ENCODE results near the gene ERP27. TPM values are rescaled to one million over a fixed set of nuclear protein-coding genes. Genes with fewer than 3 reads are reported as not detected.

Gene ERP27
- total RNA-seq, 1 experiment from 2014 or later, result not detected

DNA sequence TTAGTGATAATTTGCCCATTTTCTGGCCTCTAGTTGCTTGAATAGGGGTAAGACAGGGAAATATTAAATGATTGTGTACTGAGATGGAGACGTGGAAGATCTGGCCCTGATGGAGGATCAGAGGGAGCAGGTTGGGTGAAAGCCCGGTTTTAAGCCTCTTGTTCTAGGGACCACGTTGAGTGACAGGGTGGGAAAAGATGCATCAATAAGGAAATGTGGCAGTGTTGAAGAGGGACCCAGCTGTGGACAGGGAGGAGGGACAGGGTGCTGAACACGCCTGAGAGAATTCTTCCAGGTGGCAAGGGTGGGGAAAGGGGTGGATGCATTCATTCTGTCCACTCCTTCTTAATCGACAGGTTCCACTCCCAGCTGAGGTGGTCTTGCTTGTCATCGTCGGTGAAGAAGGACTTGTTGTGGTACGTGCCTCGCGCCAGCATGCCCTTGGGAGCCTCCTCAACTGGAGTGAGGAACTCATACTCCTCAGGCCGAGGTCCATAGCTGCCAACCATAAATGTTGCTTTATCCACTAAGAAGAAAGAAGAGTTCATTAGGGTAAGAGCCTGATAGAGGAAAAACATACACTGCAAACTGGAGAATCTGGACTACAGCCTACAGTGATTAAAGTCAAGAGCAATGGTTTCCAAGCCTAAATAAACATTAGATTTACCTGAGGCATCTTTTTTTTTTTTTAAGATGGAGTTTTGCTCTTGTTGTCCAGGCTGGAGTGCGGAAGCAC lies 4.0 kb upstream of the ERP27 start:
- Mint-ChIP-seq H3K36me3 (no peaks in the 10 kb centered on the region), H3K27me3 (ENCODE audit: low read depth) (no peaks in the 10 kb centered on the region), H3K9me3 (no peaks in the 10 kb centered on the region), H3K4me3 (no peak overlapping the region), H3K4me1 (no peaks in the 10 kb centered on the region), H3K27ac (no peak overlapping the region)
- ChIA-PET CTCF (no interaction called here), POLR2A (no interaction called here)
- TF ChIP-seq, protein P1, sequence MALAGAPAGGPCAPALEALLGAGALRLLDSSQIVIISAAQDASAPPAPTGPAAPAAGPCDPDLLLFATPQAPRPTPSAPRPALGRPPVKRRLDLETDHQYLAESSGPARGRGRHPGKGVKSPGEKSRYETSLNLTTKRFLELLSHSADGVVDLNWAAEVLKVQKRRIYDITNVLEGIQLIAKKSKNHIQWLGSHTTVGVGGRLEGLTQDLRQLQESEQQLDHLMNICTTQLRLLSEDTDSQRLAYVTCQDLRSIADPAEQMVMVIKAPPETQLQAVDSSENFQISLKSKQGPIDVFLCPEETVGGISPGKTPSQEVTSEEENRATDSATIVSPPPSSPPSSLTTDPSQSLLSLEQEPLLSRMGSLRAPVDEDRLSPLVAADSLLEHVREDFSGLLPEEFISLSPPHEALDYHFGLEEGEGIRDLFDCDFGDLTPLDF (CRISPR knock-in tag; IDR thresholded peaks at IDR 0.05), result no peak
- no peak for TF ChIP-seq TEAD4 (CRISPR knock-in tag; IDR thresholded peaks at IDR 0.05)
- no peak for TF ChIP-seq ZNF396 (CRISPR knock-in tag; IDR thresholded peaks at IDR 0.05; ENCODE audit: borderline replicate concordance)
- no peak for TF ChIP-seq EMX1 (CRISPR knock-in tag; IDR thresholded peaks at IDR 0.05)
- TF ChIP-seq, protein P2, sequence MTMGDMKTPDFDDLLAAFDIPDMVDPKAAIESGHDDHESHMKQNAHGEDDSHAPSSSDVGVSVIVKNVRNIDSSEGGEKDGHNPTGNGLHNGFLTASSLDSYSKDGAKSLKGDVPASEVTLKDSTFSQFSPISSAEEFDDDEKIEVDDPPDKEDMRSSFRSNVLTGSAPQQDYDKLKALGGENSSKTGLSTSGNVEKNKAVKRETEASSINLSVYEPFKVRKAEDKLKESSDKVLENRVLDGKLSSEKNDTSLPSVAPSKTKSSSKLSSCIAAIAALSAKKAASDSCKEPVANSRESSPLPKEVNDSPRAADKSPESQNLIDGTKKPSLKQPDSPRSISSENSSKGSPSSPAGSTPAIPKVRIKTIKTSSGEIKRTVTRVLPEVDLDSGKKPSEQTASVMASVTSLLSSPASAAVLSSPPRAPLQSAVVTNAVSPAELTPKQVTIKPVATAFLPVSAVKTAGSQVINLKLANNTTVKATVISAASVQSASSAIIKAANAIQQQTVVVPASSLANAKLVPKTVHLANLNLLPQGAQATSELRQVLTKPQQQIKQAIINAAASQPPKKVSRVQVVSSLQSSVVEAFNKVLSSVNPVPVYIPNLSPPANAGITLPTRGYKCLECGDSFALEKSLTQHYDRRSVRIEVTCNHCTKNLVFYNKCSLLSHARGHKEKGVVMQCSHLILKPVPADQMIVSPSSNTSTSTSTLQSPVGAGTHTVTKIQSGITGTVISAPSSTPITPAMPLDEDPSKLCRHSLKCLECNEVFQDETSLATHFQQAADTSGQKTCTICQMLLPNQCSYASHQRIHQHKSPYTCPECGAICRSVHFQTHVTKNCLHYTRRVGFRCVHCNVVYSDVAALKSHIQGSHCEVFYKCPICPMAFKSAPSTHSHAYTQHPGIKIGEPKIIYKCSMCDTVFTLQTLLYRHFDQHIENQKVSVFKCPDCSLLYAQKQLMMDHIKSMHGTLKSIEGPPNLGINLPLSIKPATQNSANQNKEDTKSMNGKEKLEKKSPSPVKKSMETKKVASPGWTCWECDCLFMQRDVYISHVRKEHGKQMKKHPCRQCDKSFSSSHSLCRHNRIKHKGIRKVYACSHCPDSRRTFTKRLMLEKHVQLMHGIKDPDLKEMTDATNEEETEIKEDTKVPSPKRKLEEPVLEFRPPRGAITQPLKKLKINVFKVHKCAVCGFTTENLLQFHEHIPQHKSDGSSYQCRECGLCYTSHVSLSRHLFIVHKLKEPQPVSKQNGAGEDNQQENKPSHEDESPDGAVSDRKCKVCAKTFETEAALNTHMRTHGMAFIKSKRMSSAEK (CRISPR knock-in tag; IDR thresholded peaks at IDR 0.05; ENCODE audit: borderline replicate concordance), result no peak
- TF ChIP-seq, protein P3, sequence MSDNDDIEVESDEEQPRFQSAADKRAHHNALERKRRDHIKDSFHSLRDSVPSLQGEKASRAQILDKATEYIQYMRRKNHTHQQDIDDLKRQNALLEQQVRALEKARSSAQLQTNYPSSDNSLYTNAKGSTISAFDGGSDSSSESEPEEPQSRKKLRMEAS (CRISPR knock-in tag; IDR thresholded peaks at IDR 0.05), result no peak
- TF ChIP-seq ESRRA (CRISPR knock-in tag; IDR thresholded peaks at IDR 0.05; ENCODE audit: borderline replicate concordance), result no peak
- TF ChIP-seq CBFB (CRISPR knock-in tag; IDR thresholded peaks at IDR 0.05; ENCODE audit: low read depth), result no peak
- TF ChIP-seq FOXK1 (CRISPR knock-in tag; IDR thresholded peaks at IDR 0.05), result no peak
- no peak for TF ChIP-seq ZNF416 (CRISPR knock-in tag; IDR thresholded peaks at IDR 0.05)
- TF ChIP-seq NFATC4 (CRISPR knock-in tag; IDR thresholded peaks at IDR 0.05), result no peak
- TF ChIP-seq HMGA2 (CRISPR knock-in tag; IDR thresholded peaks at IDR 0.05), result no peak
- ATAC-seq, result no peak
- no peak for DNase-seq (ENCODE audit: low spot score)

DNA sequence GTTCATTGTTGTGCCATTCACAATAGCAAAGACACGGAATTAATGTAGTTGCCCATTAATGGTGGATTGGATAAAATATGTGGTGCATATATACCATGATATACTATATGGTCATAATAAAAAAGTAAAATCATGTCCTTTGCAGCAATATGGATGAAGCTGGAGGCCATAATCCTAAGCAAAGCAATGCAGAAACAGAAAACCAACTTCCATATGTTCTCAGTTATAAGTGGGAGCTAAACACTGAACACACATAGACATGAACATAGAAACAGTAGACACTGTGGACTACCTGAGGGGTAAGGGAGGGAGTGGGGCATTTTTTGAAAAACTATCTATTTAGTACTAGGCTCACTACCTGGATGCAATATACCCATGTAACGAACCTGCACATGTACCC lies 3.0 kb upstream of the ERP27 start:
- ChIA-PET POLR2A (no interaction called here), CTCF (no interaction called here)
- no peak overlapping the region for H3K4me3 Mint-ChIP-seq
- no peaks in the 10 kb centered on the region for H3K36me3 Mint-ChIP-seq
- no peak overlapping the region for H3K27ac Mint-ChIP-seq
- H3K4me1 Mint-ChIP-seq, result no peaks in the 10 kb centered on the region
- no peaks in the 10 kb centered on the region for H3K27me3 Mint-ChIP-seq (ENCODE audit: low read depth)
- no peaks in the 10 kb centered on the region for H3K9me3 Mint-ChIP-seq
- no peak for DNase-seq (ENCODE audit: low spot score)
- TF ChIP-seq, protein P4, sequence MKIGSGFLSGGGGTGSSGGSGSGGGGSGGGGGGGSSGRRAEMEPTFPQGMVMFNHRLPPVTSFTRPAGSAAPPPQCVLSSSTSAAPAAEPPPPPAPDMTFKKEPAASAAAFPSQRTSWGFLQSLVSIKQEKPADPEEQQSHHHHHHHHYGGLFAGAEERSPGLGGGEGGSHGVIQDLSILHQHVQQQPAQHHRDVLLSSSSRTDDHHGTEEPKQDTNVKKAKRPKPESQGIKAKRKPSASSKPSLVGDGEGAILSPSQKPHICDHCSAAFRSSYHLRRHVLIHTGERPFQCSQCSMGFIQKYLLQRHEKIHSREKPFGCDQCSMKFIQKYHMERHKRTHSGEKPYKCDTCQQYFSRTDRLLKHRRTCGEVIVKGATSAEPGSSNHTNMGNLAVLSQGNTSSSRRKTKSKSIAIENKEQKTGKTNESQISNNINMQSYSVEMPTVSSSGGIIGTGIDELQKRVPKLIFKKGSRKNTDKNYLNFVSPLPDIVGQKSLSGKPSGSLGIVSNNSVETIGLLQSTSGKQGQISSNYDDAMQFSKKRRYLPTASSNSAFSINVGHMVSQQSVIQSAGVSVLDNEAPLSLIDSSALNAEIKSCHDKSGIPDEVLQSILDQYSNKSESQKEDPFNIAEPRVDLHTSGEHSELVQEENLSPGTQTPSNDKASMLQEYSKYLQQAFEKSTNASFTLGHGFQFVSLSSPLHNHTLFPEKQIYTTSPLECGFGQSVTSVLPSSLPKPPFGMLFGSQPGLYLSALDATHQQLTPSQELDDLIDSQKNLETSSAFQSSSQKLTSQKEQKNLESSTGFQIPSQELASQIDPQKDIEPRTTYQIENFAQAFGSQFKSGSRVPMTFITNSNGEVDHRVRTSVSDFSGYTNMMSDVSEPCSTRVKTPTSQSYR (CRISPR knock-in tag; IDR thresholded peaks at IDR 0.05), result no peak
- TF ChIP-seq MYBL2 (CRISPR knock-in tag; IDR thresholded peaks at IDR 0.05) (no peak), NFE2L1 (CRISPR knock-in tag; IDR thresholded peaks at IDR 0.05) (no peak), TEAD1 (CRISPR knock-in tag; IDR thresholded peaks at IDR 0.05) (no peak), NFATC4 (CRISPR knock-in tag; IDR thresholded peaks at IDR 0.05) (no peak)
- TF ChIP-seq, protein P5, sequence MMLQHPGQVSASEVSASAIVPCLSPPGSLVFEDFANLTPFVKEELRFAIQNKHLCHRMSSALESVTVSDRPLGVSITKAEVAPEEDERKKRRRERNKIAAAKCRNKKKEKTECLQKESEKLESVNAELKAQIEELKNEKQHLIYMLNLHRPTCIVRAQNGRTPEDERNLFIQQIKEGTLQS (CRISPR knock-in tag; conservative IDR thresholded peaks at IDR 0.05), result no peak
- TF ChIP-seq, protein P6, sequence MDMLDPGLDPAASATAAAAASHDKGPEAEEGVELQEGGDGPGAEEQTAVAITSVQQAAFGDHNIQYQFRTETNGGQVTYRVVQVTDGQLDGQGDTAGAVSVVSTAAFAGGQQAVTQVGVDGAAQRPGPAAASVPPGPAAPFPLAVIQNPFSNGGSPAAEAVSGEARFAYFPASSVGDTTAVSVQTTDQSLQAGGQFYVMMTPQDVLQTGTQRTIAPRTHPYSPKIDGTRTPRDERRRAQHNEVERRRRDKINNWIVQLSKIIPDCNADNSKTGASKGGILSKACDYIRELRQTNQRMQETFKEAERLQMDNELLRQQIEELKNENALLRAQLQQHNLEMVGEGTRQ (CRISPR knock-in tag; IDR thresholded peaks at IDR 0.05), result no peak
- TF ChIP-seq, protein P7, sequence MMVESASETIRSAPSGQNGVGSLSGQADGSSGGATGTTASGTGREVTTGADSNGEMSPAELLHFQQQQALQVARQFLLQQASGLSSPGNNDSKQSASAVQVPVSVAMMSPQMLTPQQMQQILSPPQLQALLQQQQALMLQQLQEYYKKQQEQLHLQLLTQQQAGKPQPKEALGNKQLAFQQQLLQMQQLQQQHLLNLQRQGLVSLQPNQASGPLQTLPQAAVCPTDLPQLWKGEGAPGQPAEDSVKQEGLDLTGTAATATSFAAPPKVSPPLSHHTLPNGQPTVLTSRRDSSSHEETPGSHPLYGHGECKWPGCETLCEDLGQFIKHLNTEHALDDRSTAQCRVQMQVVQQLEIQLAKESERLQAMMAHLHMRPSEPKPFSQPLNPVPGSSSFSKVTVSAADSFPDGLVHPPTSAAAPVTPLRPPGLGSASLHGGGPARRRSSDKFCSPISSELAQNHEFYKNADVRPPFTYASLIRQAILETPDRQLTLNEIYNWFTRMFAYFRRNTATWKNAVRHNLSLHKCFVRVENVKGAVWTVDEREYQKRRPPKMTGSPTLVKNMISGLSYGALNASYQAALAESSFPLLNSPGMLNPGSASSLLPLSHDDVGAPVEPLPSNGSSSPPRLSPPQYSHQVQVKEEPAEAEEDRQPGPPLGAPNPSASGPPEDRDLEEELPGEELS (CRISPR knock-in tag; IDR thresholded peaks at IDR 0.05), result no peak
- TF ChIP-seq, protein P8, sequence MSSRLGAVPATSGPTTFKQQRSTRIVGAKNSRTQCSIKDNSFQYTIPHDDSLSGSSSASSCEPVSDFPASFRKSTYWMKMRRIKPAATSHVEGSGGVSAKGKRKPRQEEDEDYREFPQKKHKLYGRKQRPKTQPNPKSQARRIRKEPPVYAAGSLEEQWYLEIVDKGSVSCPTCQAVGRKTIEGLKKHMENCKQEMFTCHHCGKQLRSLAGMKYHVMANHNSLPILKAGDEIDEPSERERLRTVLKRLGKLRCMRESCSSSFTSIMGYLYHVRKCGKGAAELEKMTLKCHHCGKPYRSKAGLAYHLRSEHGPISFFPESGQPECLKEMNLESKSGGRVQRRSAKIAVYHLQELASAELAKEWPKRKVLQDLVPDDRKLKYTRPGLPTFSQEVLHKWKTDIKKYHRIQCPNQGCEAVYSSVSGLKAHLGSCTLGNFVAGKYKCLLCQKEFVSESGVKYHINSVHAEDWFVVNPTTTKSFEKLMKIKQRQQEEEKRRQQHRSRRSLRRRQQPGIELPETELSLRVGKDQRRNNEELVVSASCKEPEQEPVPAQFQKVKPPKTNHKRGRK (CRISPR knock-in tag; IDR thresholded peaks at IDR 0.05; ENCODE audit: borderline replicate concordance), result no peak
- no peak for ATAC-seq

All from WTC11 (cell line).